ENCODE data around the gene TTC24.
A peak's percentile ranks its signal among the peaks of the same experiment; 100 is the strongest.
"Not testable (repeated sequence)": the region's sequence is repeated elsewhere in the genome, so short reads cannot be mapped to it uniquely, and the experiment has no call there.

Gene TTC24

GRCh38 chr1:156612666-156613065 is 33.1 kb downstream of the TTC24 start:
- no peak for DNase-seq

GRCh38 chr1:156615946-156616345 is 36.4 kb downstream of the TTC24 start:
- DNase-seq, result no peak

DNA sequence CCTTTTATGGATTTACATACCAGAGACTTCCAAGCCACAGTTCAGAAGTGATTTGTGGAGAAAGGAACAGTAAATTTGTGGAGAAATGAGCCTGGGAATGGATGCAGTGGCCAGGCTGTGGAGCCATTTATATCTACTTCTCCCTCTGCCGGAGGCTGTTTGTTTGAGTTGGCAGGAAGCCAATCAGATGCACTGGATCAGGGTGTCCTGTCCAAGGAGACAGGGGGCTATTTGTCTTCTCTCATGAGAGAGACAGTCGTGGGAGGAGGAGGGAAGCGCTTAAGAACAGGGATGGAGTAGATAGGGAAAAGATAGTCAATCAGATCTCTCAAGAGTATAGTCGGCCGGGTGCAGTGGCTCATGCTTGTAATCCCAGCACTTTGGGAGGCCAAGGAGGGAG is 36.9 kb downstream of the TTC24 start:
- peak; percentile 69 for DNase-seq

- DNase-seq, result peak; percentile 66
Measured at GRCh38 chr1:156618853-156619581, 39.5 kb downstream of the TTC24 start, which contains the start of gene HAPLN2. Gene HAPLN2 (plus strand): TSS chr1:156619415. CDS start chr1:156623491, 4,076 bp downstream.

- no peak for DNase-seq
Measured at GRCh38 chr1:156619582-156619955, 40.0 kb downstream of the TTC24 start.

GRCh38 chr1:156622581-156623297 is 43.2 kb downstream of the TTC24 start:
- no peak for DNase-seq

- peak; percentile 74 for DNase-seq
Measured at GRCh38 chr1:156623946-156624813, 44.7 kb downstream of the TTC24 start.

DNA sequence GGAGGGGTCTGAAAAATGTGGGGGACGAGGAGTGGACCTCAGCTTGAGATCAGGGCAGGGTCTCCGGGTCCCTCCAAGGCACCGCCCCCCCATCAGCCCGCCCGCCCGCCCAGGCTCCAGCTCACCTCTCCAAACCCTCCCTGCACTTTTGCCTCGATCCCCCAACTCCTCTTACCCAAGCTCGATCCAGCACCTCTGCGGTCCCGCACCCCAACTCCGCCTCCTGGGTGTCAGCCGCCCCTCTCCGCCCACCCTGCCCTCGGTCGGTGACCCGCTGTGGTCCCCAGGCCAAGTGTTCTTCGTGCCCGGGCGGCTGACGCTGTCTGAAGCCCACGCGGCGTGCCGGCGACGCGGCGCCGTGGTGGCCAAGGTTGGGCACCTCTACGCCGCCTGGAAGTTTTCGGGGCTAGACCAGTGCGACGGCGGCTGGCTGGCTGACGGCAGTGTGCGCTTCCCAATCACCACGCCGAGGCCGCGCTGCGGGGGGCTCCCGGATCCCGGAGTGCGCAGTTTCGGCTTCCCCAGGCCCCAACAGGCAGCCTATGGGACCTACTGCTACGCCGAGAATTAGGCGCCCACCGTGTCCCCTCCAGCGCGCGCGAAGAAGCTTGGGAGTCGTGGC is 45.4 kb downstream of the TTC24 start:
- DNase-seq, result no peak

GRCh38 chr1:156625436-156626078 is 46.0 kb downstream of the TTC24 start:
- no peak for DNase-seq

DNA sequence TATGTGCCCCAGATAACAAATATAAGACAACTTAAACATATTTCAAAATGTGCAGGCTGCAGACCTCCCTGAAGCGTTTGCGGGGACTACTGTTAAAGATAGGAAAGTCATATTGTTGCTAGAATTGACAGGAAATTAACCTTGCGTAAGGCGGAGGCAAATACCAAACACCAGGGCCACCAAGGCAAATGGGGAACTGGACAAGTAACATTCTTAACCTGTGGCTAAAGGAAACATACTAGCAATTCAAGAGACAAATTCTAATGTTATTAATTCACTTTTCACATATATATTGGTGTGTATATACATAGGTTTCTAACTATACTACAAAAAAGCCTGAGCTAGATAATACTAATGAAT is 46.5 kb downstream of the TTC24 start:
- DNase-seq, result no peak

- peak; percentile 67 for DNase-seq
Measured at GRCh38 chr1:156627313-156627880, 47.9 kb downstream of the TTC24 start.

- no peak for DNase-seq
Measured at GRCh38 chr1:156629823-156630449, 50.4 kb downstream of the TTC24 start.

- DNase-seq, result not testable (repeated sequence)
Measured at GRCh38 chr1:156631152-156631551, 51.6 kb downstream of the TTC24 start.

DNA sequence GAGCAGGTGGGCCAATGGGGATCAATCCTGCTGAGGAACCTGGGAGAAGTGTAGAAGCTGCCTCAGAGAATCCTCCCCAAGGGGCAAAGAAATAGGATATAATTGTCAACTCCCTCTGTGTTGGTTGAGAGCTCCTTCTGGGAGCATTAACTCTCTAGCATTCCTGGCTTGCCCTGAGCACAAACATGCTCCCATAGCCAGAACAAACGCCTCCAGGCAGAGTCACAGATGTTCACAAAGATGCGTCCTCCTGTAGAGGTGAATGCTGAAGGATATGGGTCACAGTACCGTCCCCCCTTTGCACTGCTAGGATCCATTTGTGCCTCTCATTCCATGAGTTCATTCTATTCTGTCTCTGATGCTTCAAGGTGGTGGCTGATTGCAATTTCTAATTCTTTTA is 52.8 kb downstream of the TTC24 start:
- no peak for DNase-seq

Data from SHP77 treated with DMSO at 0.1 percent for 48 hours (cell line).